Measurements from ENCODE around the gene MYZAP.

- TF ChIP-seq TAF1 (IDR thresholded peaks at IDR 0.05; ENCODE audit: borderline replicate concordance, insufficient read depth, low read length): no peak
- TF ChIP-seq SIN3A (IDR thresholded peaks at IDR 0.05; ENCODE audit: borderline replicate concordance, insufficient read depth, low read length): no peak
- no peak for TF ChIP-seq POLR2AphosphoS5 (IDR thresholded peaks at IDR 0.05; ENCODE audit: low read depth, low read length)
- TF ChIP-seq REST (IDR thresholded peaks at IDR 0.05; ENCODE audit: insufficient read depth in 1 of 2, low read depth in 2 of 2, low read length in 2 of 2): no peak
These were observed 13.3 kb upstream of the MYZAP start for GRCh38 chr15:57578288-57578900.
